OCI-LY7 (cell line): ENCODE data around the gene LUC7L2.

Experiments
- CTCF ChIP-seq: fragments of 200-600 bp; sonication (generic); conservative IDR thresholded peaks from 2 replicates; pipeline ENCODE4 v1.5.1; 2014; ENCODE audit warnings: mild to moderate bottlenecking, antibody characterized with exemption, low read length, moderate library complexity, mixed read lengths
- EZH2phosphoT487 ChIP-seq: fragments of 200-600 bp; sonication (generic); IDR thresholded peaks from 2 replicates; pipeline ENCODE4 v1.6.1; 2018; ENCODE audit warnings: low read depth, borderline replicate concordance, mild to moderate bottlenecking, mixed run types, antibody characterized with exemption, low read length, moderate library complexity, mixed read lengths

DNA sequence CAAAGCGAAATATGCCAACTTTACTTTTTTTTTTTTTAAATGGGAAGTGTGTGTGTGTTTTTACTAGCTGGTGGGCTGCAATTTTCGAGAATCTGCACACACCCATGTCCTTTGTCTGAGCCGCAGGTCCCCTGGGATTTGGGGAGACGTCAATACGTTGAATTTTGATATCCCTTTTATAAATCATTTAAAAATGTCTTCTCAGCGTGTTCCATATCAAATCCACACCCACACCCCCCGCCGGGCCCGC is 19.0 kb upstream of the LUC7L2 start:
- TF ChIP-seq CTCF: no peak
- TF ChIP-seq EZH2phosphoT487: no peak
